ENCODE results near the gene PARS2. TPM values are rescaled to one million over a fixed set of nuclear protein-coding genes. Genes with fewer than 3 reads are reported as not detected.

PARS2 gene
- total RNA-seq, 1 donor from 2014 or later, result 7.1 TPM

- no peak for TF ChIP-seq CTCF (conservative IDR thresholded peaks at IDR 0.05)
- H3K9me3 Mint-ChIP-seq, result no peaks in the 10 kb centered on the region
- H3K4me3 Mint-ChIP-seq, result no peak overlapping the region
- H3K36me3 Mint-ChIP-seq (ENCODE audit: low read depth), result no peaks in the 10 kb centered on the region
- H3K4me1 Mint-ChIP-seq, result no peaks in the 10 kb centered on the region
- no peak overlapping the region for H3K27ac Mint-ChIP-seq (ENCODE audit: unreplicated experiment)
- peaks cover 25% of the 10 kb centered on the region for H3K27me3 Mint-ChIP-seq (ENCODE audit: low read depth)
- no peak for DNase-seq (ENCODE audit: low read depth, low spot score)
Observed at GRCh38 chr1:54803761-54804470, 39.6 kb upstream of the PARS2 start.

- DNase-seq (ENCODE audit: low read depth, low spot score), result no peak
- no peaks in the 10 kb centered on the region for H3K9me3 Mint-ChIP-seq
- H3K36me3 Mint-ChIP-seq (ENCODE audit: low read depth), result no peaks in the 10 kb centered on the region
Observed at GRCh38 chr1:54800899-54801759, 36.8 kb upstream of the PARS2 start, which contains the start of gene TTC22. TTC22 (minus strand) TSS chr1:54801323; CDS start chr1:54801163, 160 bp downstream.

GRCh38 chr1:54800041-54800898 lies 35.9 kb upstream of the PARS2 start:
- no peak overlapping the region for H3K4me3 Mint-ChIP-seq
- H3K4me1 Mint-ChIP-seq, result no peaks in the 10 kb centered on the region
- TF ChIP-seq CTCF (conservative IDR thresholded peaks at IDR 0.05), result no peak
- H3K36me3 Mint-ChIP-seq (ENCODE audit: low read depth), result no peaks in the 10 kb centered on the region
- no peak for DNase-seq (ENCODE audit: low read depth, low spot score)
- no peaks in the 10 kb centered on the region for H3K9me3 Mint-ChIP-seq
- H3K27me3 Mint-ChIP-seq (ENCODE audit: low read depth), result peaks cover 31% of the 10 kb centered on the region
- H3K27ac Mint-ChIP-seq (ENCODE audit: unreplicated experiment), result no peak overlapping the region

More at GRCh38 chr1:54800899-54801759, 36.8 kb upstream of the PARS2 start, which contains the start of gene TTC22:
- Mint-ChIP-seq H3K4me3 (no peak within 1 kb of the TSS), H3K27me3 (ENCODE audit: low read depth) (peaks cover 31% of the 10 kb centered on the region), H3K27ac (ENCODE audit: unreplicated experiment) (no peak within 1 kb of the TSS), H3K4me1 (no peaks in the 10 kb centered on the region)
- no peak for TF ChIP-seq CTCF (conservative IDR thresholded peaks at IDR 0.05)

DNA sequence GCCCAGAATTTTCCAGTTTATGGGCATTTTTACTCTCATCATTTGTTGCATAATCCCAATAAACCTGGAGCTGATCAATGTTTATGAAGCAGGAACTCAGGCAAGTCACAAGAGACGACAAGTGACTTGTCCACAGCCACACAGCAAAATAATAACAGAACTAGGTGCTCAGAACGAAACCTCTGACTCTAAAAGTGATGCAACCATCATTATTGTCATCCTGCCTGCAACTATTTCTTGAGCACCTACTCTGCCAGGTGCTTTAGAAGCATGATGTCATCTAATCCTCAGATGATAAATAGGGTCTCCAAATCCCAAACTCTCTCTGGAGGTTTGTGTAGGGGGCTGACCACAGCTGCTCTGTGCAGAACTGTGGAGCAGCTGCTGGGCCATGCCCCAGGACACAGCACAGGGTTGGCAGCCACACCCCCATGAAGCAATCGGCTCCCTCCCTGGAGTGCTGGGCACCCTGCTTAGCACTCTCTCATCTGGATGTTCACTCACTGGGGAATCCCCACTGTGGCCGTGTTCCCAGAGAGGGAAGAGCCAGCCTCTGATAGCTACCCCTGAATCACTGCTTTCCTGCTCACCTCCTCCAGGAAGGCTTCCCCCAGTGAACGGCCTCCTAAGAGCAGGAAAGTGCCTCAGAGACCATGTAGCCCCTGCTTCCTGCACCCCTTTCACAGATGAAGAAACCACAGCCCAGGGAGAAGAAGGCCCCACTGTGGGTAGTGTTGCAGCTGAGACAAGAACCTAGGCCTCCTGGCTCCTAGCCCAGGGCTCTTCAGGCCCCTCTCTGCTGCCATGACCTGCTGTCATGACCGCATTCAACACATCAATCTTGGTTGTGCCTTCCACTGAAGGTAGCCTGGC lies 34.7 kb upstream of the PARS2 start:
- Mint-ChIP-seq H3K4me1 (no peaks in the 10 kb centered on the region), H3K27ac (ENCODE audit: unreplicated experiment) (no peak overlapping the region), H3K4me3 (no peak overlapping the region), H3K9me3 (no peaks in the 10 kb centered on the region), H3K27me3 (ENCODE audit: low read depth) (peaks cover 31% of the 10 kb centered on the region), H3K36me3 (ENCODE audit: low read depth) (no peaks in the 10 kb centered on the region)
- no peak for DNase-seq (ENCODE audit: low read depth, low spot score)
- no peak for TF ChIP-seq CTCF (conservative IDR thresholded peaks at IDR 0.05)
